CD14-positive monocyte (primary cell): ENCODE data around the gene MISP3. TPM values are rescaled to one million over a fixed set of nuclear protein-coding genes. Genes with fewer than 3 reads are reported as not detected.

Experiments
- DNase-seq, 3 donors: peaks; one replicate each; pipeline ENCODE4 v3.0.0-alpha.2; 2011 to 2022
- H2AFZ ChIP-seq: 2 replicates; pipeline ENCODE4 v1.6.0; 2012; ENCODE audit warnings: mild to moderate bottlenecking, low read depth, low read length, inconsistent platforms; ENCODE audit not compliant: insufficient read depth, poor library complexity, severe bottlenecking
- H3K27ac ChIP-seq, 2 donors: 1 replicate in 1 of 2; 2 replicates in 1 of 2; pipeline ENCODE4 v1.5.1; 2012 to 2013; ENCODE audit warnings: low read length in 2 of 2, control low read depth in 1 of 2, inconsistent platforms in 1 of 2, low read depth in 1 of 2, mild to moderate bottlenecking in 1 of 2
- H3K27me3 ChIP-seq, 2 donors: one replicate each; pipeline versions ENCODE4 v1.6.0 to v1.6.1; 2011 to 2013; ENCODE audit warnings: low read length in 2 of 2; ENCODE audit not compliant: control insufficient read depth in 2 of 2, insufficient read depth in 2 of 2
- H3K36me3 ChIP-seq, 2 donors: replicated peaks in 1 of 2; 1 replicate in 1 of 2; 2 replicates in 1 of 2; pipeline versions ENCODE4 v1.5.1 to v1.6.1; 2012 to 2013; ENCODE audit warnings: low read length in 2 of 2, control low read depth in 1 of 2, inconsistent platforms in 1 of 2, mild to moderate bottlenecking in 1 of 2; ENCODE audit not compliant: insufficient read depth in 2 of 2, control insufficient read depth in 1 of 2
- H3K4me1 ChIP-seq, 2 donors: 1 replicate in 1 of 2; 2 replicates in 1 of 2; pipeline versions ENCODE4 v1.5.1 to v1.6.1; 2012 to 2013; ENCODE audit warnings: low read length in 2 of 2, control low read depth in 1 of 2, inconsistent platforms in 1 of 2, mild to moderate bottlenecking in 1 of 2, moderate library complexity in 1 of 2; ENCODE audit not compliant: insufficient read depth in 2 of 2, control insufficient read depth in 1 of 2
- H3K4me2 ChIP-seq: replicated peaks from 2 replicates; pipeline ENCODE3; 2012; ENCODE audit warnings: low read length, moderate library complexity, mild to moderate bottlenecking; ENCODE audit not compliant: poor library complexity, severe bottlenecking; ENCODE audit errors: extremely low read depth
- H3K4me3 ChIP-seq, 3 experiments: fragments of 200-600 bp in 1 of 3; sonication (generic) in 1 of 3; replicated peaks in 1 of 3; 1 replicate in 2 of 3; 2 replicates in 1 of 3; pipeline ENCODE4 v1.5.1; 2011 to 2013; ENCODE audit warnings: low read length in 3 of 3, mild to moderate bottlenecking in 3 of 3, control low read depth in 2 of 3, low read depth in 2 of 3, inconsistent platforms in 1 of 3, moderate library complexity in 1 of 3
- H3K79me2 ChIP-seq: 2 replicates; pipeline ENCODE4 v1.6.0; 2012; ENCODE audit warnings: mild to moderate bottlenecking, control low read depth, inconsistent platforms, low read length, moderate library complexity; ENCODE audit not compliant: insufficient read depth
- H3K9ac ChIP-seq: 2 replicates; pipeline ENCODE4 v1.6.0; 2017; ENCODE audit warnings: low read length, mild to moderate bottlenecking; ENCODE audit not compliant: insufficient read depth, poor library complexity, severe bottlenecking
- H3K9me3 ChIP-seq, 2 donors: replicated peaks in 1 of 2; 1 replicate in 1 of 2; 2 replicates in 1 of 2; pipeline versions ENCODE4 v1.5.1 to v1.6.1; 2012 to 2013; ENCODE audit warnings: low read length in 2 of 2, control low read depth in 1 of 2; ENCODE audit not compliant: control insufficient read depth in 1 of 2, insufficient read depth in 1 of 2
- H4K20me1 ChIP-seq: 2 replicates; pipeline ENCODE4 v1.6.0; 2012; ENCODE audit warnings: mild to moderate bottlenecking, low read length, control low read depth, moderate library complexity; ENCODE audit not compliant: insufficient read depth
- H3K27ac Mint-ChIP-seq, 7 donors: one replicate each; pipeline ENCODE4 v1.8.0; 2020; ENCODE audit warnings: mild to moderate bottlenecking in 7 of 7, mixed read lengths in 7 of 7, moderate library complexity in 6 of 7, inconsistent platforms in 2 of 7
- H3K27me3 Mint-ChIP-seq, 3 donors: one replicate each; pipeline ENCODE4 v1.8.0; 2021 to 2022; ENCODE audit warnings: low read depth in 3 of 3, mild to moderate bottlenecking in 3 of 3, mixed read lengths in 3 of 3, moderate library complexity in 3 of 3, inconsistent platforms in 1 of 3
- H3K36me3 Mint-ChIP-seq, 2 donors: one replicate each; pipeline ENCODE4 v1.8.0; 2020; ENCODE audit warnings: mixed read lengths in 2 of 2, inconsistent platforms in 1 of 2, mild to moderate bottlenecking in 1 of 2
- H3K4me1 Mint-ChIP-seq: one replicate; pipeline ENCODE4 v1.8.0; 2020; ENCODE audit warnings: mild to moderate bottlenecking, mixed read lengths
- H3K4me3 Mint-ChIP-seq, 2 donors: one replicate each; pipeline ENCODE4 v1.8.0; 2020; ENCODE audit warnings: mild to moderate bottlenecking in 2 of 2, mixed read lengths in 2 of 2, moderate library complexity in 1 of 2
- H3K9me3 Mint-ChIP-seq, 7 donors: one replicate each; pipeline ENCODE4 v1.8.0; 2020 to 2022; ENCODE audit warnings: mixed read lengths in 7 of 7, mild to moderate bottlenecking in 6 of 7, moderate library complexity in 6 of 7, inconsistent platforms in 2 of 7
- WGBS: methylation state at CpG from one replicate; pipeline ENCODE4 v1.1.5; 2013; ENCODE audit warnings: missing lambda C conversion rate; ENCODE audit not compliant: insufficient coverage; 5-methylcytosine and 5-hydroxymethylcytosine counted together
- intact Hi-C, 2 donors: fragments of 100-400 bp; cut with micrococcal nuclease; formaldehyde crosslinking; loops; one replicate each; pipeline versions ENCODE4 v1.15.0 to v1.15.1; 2023
- polyA plus RNA-seq, 3 donors: library from polyadenylated mRNA; depleted of rRNA in 1 of 3; unstranded in 2 of 3; stranded (reverse) in 1 of 3; fragments of 300-500 nt in 2 of 3; fragments of >200 nt in 1 of 3; fragmentation: Illumina TruSeq in 2 of 3; gene quantifications; 1 replicate in 2 of 3; 2 replicates in 1 of 3; pipeline ENCODE4 v1.2.3, GENCODE V29; 2012 to 2021
- TF ChIP-seq, protein P1 (sequence below): fragments of 200-600 bp; IDR thresholded peaks from one replicate; pipeline ENCODE4 v1.8.0; 2022; ENCODE audit warnings: antibody characterized with exemption, mild to moderate bottlenecking

Gene MISP3
- polyA plus RNA-seq, 3 donors: 0.42 to 0.77 (median 0.52) TPM

GRCh38 chr19:14112809-14113385 is 40.3 kb downstream of the MISP3 start:
- no peaks in the 10 kb centered on the region for H3K9me3 ChIP-seq
- peaks cover 83% of the 10 kb centered on the region for H3K79me2 ChIP-seq
- no peak overlapping the region for H2AFZ ChIP-seq
- Mint-ChIP-seq H3K27ac (peak overlapping the region; percentile 50 to 82 (median 66)), H3K27me3 (peaks cover 0 to 1% (median 0%) of the 10 kb centered on the region in 3 donors), H3K9me3 (no peaks in the 10 kb centered on the region), H3K36me3 (peaks cover 4 to 47% of the 10 kb centered on the region in 2 donors), H3K4me1 (peaks cover 51% of the 10 kb centered on the region), H3K4me3 (peak overlapping the region; percentile 51 to 67)
- peak overlapping the region in 1 of 3 experiments; percentile 99 for H3K4me3 ChIP-seq
- no peak for DNase-seq
- intact Hi-C loops: no loop called here
- TF ChIP-seq, protein P1, sequence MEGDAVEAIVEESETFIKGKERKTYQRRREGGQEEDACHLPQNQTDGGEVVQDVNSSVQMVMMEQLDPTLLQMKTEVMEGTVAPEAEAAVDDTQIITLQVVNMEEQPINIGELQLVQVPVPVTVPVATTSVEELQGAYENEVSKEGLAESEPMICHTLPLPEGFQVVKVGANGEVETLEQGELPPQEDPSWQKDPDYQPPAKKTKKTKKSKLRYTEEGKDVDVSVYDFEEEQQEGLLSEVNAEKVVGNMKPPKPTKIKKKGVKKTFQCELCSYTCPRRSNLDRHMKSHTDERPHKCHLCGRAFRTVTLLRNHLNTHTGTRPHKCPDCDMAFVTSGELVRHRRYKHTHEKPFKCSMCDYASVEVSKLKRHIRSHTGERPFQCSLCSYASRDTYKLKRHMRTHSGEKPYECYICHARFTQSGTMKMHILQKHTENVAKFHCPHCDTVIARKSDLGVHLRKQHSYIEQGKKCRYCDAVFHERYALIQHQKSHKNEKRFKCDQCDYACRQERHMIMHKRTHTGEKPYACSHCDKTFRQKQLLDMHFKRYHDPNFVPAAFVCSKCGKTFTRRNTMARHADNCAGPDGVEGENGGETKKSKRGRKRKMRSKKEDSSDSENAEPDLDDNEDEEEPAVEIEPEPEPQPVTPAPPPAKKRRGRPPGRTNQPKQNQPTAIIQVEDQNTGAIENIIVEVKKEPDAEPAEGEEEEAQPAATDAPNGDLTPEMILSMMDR: no peak
- H3K27me3 ChIP-seq: no peaks in the 10 kb centered on the region
- peak overlapping the region; percentile 73 for H3K4me2 ChIP-seq
- H4K20me1 ChIP-seq: peaks cover 88% of the 10 kb centered on the region
- WGBS: 60% methylated on average over 1 of the region's 12 CpGs
- peaks cover 47 to 55% of the 10 kb centered on the region in 2 donors for H3K4me1 ChIP-seq
- peak overlapping the region; percentile 32 for H3K9ac ChIP-seq
- peak overlapping the region; percentile 34 to 86 for H3K27ac ChIP-seq
- H3K36me3 ChIP-seq: peaks cover 7 to 14% of the 10 kb centered on the region in 2 donors

GRCh38 chr19:14113762-14114414 is 41.3 kb downstream of the MISP3 start:
- H2AFZ ChIP-seq: no peak overlapping the region
- Mint-ChIP-seq H3K27me3 (peaks cover 0 to 1% (median 0%) of the 10 kb centered on the region in 3 donors), H3K4me3 (peak overlapping the region in 1 of 2 donors; percentile 9), H3K9me3 (no peaks in the 10 kb centered on the region), H3K4me1 (peaks cover 57% of the 10 kb centered on the region), H3K27ac (peak overlapping the region; percentile 11 to 90 (median 84)), H3K36me3 (peaks cover 2 to 42% of the 10 kb centered on the region in 2 donors)
- H3K4me1 ChIP-seq: peaks cover 52 to 64% of the 10 kb centered on the region in 2 donors
- H3K4me2 ChIP-seq: peak overlapping the region; percentile 73
- DNase-seq: peak in 2 of 3 donors; percentile 39 to 45
- H3K36me3 ChIP-seq: peaks cover 4 to 11% of the 10 kb centered on the region in 2 donors
- no peak overlapping the region for H3K9ac ChIP-seq
- H4K20me1 ChIP-seq: peaks cover 79% of the 10 kb centered on the region
- H3K4me3 ChIP-seq: peak overlapping the region in 1 of 3 experiments; percentile 99
- peaks cover 78% of the 10 kb centered on the region for H3K79me2 ChIP-seq
- TF ChIP-seq, protein P1: peak; percentile 2
- H3K27me3 ChIP-seq: no peaks in the 10 kb centered on the region
- intact Hi-C loops: loop anchor here (2.0 kb wide), 2 partner anchors 21 to 23 kb away; partner anchors contain the start of gene ASF1B (in 1 of the 2)
- H3K27ac ChIP-seq: peak overlapping the region; percentile 73 to 86
- H3K9me3 ChIP-seq: no peaks in the 10 kb centered on the region
- 86% methylated on average over 18 of the region's 18 CpGs for WGBS
